Fibroblast of mammary gland (primary cell): Measurements from ENCODE around the gene ADAMTS4.

ENCODE experiments used
- DNase-seq: peaks from one replicate; pipeline ENCODE4 v3.0.0-alpha.2; 2010; ENCODE audit warnings: low read depth
- H3K4me3 ChIP-seq: 2 replicates; pipeline ENCODE4 v1.5.1; 2011; ENCODE audit warnings: low read depth, mild to moderate bottlenecking, low read length, moderate library complexity; ENCODE audit not compliant: control insufficient read depth
- TF ChIP-seq, protein P1 (sequence below): conservative IDR thresholded peaks from 2 replicates; pipeline ENCODE4 v1.5.1; 2011; ENCODE audit warnings: low read depth, low read length, inconsistent platforms; ENCODE audit not compliant: control insufficient read depth, insufficient read depth

Gene ADAMTS4

GRCh38 chr1:161209790-161210409, 11.0 kb upstream of the ADAMTS4 start:
- H3K4me3 ChIP-seq, result no peak overlapping the region
- DNase-seq, result peak; percentile 75
- TF ChIP-seq, protein P1, sequence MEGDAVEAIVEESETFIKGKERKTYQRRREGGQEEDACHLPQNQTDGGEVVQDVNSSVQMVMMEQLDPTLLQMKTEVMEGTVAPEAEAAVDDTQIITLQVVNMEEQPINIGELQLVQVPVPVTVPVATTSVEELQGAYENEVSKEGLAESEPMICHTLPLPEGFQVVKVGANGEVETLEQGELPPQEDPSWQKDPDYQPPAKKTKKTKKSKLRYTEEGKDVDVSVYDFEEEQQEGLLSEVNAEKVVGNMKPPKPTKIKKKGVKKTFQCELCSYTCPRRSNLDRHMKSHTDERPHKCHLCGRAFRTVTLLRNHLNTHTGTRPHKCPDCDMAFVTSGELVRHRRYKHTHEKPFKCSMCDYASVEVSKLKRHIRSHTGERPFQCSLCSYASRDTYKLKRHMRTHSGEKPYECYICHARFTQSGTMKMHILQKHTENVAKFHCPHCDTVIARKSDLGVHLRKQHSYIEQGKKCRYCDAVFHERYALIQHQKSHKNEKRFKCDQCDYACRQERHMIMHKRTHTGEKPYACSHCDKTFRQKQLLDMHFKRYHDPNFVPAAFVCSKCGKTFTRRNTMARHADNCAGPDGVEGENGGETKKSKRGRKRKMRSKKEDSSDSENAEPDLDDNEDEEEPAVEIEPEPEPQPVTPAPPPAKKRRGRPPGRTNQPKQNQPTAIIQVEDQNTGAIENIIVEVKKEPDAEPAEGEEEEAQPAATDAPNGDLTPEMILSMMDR, result peak; percentile 92

- no peak overlapping the region for H3K4me3 ChIP-seq
- TF ChIP-seq, protein P1, result no peak
- DNase-seq, result peak; percentile 89
Observed at GRCh38 chr1:161207173-161207572, 8.3 kb upstream of the ADAMTS4 start.

DNA sequence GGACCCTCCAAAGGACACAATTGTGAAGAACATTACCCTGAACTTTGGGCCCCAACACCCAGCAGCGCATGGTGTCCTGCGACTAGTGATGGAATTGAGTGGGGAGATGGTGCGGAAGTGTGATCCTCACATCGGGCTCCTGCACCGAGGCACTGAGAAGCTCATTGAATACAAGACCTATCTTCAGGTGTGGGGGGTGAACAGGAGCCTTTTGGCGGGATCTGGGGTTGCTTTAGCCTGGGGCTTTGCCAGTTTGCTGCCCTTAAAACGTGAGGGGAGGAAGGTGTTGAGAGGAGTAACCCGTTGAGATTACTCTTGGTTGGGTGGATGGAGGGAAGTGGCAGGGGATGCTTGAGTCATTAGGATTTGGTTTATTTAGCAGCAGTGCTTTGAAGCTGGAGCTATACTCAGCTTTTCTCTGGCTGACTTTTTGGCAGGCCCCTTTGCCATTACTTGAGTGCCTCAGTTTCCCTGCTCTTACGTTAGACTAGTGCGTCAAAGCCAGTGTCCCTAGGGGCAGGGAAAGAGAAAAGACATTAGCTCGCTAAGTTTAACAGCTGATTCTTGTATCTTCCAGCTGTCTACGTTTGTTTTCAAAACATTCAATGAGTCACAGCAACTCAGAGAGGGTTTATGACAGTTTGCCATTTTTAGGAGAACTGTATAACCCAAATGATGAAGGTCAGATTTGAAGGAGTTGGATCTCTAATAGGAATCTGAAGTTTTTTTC, 7.7 kb upstream of the ADAMTS4 start:
- no peak overlapping the region for H3K4me3 ChIP-seq
- peak; percentile 83 for DNase-seq
- TF ChIP-seq, protein P1, result no peak

DNA sequence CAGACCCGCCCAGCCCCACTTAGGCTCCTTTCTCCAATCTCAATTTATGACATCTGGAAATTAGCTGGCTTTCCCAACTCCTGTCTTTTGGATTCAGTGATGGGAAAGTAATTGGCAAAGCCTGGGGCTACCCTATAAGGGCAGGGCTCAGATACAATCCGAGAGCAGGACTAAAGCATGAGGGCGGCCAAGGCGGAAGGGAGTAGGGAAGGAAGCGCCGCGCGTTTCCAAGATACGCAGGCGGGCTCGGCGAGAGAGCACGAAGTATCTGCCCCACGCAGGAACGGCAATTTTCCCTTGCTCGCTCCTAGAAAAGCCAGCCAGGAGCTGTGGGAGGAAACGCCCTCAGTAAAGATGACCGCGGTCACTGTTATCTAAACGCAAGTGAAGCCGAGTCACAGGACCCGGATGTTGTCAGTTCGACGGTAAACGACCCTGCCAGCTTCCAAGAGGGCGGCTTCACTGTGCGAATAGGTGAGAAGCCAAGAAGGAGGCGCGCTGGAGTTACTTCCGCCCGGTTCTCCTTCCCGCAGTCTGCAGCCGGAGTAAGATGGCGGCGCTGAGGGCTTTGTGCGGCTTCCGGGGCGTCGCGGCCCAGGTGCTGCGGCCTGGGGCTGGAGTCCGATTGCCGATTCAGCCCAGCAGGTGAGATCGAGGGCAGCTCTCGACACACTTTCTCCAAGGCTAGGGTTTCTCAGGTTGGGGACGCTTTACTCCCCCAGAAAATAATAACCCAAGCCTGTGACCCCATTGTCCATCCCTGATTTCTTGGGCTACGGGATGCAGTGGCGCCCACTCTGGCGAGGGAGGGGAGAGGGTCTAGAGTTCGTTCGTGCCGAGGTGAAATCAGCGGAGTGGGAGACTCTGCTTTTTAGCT, 3.2 kb upstream of the ADAMTS4 start, which contains the start of gene NDUFS2:
Gene NDUFS2 (plus strand): TSS at position 532 of the 877 bp plus-strand sequence. CDS start 19 bp downstream, at position 551.
- DNase-seq, result peak; percentile 99
- peak within 1 kb of the TSS; percentile 98 for H3K4me3 ChIP-seq
- TF ChIP-seq, protein P1, result peak; percentile 8

- H3K4me3 ChIP-seq, result peak overlapping the region; percentile 98
- peak; percentile 97 for DNase-seq
- TF ChIP-seq, protein P1, result no peak
Observed at GRCh38 chr1:161200992-161201835, 2.4 kb upstream of the ADAMTS4 start.
